Cardiac septum (tissue), 1 donor: ENCODE measurements around the gene PWWP2B. TPM values are rescaled to one million over a fixed set of nuclear protein-coding genes. Genes with fewer than 3 reads are reported as not detected.
A peak's percentile ranks its signal among the peaks of the same experiment; 100 is the strongest.
"Not testable (repeated sequence)": the region's sequence is repeated elsewhere in the genome, so short reads cannot be mapped to it uniquely, and the experiment has no call there.

ENCODE experiments used
- DNase-seq: peaks from one replicate; pipeline ENCODE4 v3.0.0-alpha.2; 2020; ENCODE audit warnings: low spot score
- intact Hi-C: fragments of 100-400 bp; cut with DNase I; formaldehyde crosslinking; loops from one replicate; pipeline ENCODE4 v1.14.0; 2022
- total RNA-seq: library from RNA; stranded (reverse); fragmentation: NEBNext Ultra II Directional; extraction: Animal tissue kit (Norgen Biotek cat#: 25700); gene quantifications from one replicate; pipeline ENCODE4 v1.2.1, GENCODE V29; 2021
- donor health status: DM: no; HTN: no; CAD: no.

The PWWP2B gene
- total RNA-seq, 1 donor from 2014 or later: 14.3 TPM

DNA sequence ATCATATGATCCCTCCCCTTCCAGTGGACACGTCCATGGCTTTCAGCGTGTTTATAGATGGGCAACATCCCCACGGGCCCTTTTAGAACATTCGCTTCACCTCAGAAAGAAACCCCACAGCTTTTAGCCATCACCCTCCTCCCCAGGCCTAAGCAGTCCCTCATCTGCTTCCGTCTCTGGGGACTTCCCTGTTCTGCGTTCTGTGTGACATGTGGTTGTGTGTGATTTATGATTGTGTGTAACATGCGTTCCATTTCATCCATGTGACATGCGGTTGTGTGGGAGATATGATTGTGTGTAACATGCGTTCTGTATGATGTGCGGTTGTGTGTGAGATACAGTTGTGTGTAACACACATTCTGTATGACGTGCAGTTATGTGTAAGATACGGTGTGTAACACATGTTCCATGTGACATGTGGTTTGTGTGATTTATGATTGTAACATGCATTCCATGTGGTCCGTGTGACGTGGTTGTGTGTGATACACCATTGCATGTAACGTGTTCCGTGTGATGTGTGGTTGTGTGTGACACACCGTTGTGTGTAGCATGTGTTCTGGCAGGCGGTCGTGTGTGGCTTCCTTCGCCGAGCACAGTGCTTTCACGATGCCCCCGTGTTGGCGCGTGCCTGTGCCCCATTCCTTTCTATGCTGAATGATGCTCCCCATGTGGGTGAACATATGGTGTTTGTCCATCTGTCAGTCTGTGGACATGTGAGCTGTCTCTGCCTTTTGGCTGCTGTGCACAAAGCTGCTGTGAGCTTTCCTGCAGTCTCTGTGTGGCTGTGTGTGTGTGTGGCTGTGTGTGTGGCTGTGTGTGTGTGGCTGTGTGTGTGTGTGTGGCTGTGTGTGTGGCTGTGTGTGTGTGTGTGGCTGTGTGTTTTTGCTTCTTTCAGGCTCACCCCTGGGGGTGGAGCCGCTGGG lies 26.2 kb downstream of the PWWP2B start:
- no peak for DNase-seq
- intact Hi-C loops: no loop called here

DNA sequence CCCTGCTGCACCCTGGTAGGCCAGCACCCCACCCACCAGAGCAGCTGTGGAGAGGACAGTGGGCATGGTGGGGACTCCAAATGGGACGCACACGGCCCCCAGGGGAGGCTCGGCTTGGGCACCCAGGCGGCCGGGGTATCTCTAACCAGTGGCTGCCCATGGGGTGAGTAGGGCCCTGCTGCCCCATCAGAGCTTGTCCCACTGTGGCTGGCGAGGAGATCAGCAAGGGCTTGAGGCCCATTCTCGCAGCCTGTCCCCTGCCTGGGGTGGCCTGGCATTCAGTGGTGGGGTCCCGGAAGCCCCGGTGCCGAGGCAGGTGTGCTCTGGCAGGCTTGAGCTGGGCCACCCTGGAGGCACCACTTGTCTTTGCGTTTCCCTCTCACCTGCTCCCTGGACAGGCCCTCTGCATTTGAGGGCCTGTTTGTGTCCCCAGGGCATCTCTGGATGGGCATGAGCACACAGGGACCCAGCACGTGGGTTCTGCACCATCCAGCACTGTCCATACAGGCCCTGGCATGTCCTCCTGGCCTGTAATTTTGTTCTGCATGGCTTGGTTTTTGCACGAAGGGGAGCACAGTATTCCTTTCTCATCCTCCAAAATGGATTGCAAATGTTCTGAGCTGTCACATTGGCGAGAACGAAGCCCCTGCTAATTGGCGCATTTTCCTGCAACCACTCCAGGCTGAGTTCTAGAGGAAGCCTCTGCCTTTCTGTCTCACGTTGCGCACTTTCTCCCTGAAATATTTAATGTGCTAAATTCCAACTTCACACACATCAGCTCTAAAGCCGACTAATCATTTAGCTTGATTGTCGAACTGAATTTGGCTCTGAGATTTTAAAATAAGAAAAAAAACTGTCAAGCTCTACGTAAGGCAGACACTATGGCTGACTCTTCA lies 27.2 kb downstream of the PWWP2B start:
- no peak for DNase-seq
- intact Hi-C loops: no loop called here

DNA sequence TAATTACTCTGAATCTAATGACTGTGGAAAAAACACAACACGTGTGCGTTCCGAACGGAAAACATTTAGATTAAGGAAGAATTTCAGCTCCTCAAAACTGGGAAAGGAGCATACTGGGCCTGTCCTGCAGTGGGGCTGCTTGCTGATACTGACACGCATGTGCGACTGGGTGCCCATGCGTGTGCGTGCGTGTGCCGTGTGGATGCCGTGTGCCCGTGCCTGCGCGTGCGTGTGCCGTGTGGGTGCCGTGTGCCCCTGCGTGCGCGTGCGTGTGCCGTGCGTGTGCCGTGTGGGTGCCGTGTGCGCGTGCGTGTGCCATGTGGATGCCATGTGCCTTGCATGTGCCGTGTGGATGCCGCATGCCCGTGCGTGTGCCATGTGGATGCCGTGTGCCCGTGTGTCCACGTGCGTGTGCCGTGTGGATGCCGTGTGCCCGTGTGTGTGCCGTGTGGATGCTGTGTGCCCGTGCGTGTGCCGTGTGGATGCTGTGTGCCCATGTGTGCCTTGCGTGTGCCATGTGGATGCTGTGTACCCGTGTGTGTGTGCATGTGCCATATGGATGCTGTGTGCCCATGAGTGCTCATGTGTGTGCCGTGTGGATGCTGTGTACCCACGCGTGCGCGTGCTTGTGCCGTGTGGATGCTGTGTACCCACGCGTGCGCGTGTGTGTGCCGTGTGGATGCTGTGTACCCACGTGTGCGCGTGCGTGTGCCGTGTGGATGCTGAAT lies 28.2 kb downstream of the PWWP2B start:
- intact Hi-C loops: no loop called here
- no peak for DNase-seq

DNA sequence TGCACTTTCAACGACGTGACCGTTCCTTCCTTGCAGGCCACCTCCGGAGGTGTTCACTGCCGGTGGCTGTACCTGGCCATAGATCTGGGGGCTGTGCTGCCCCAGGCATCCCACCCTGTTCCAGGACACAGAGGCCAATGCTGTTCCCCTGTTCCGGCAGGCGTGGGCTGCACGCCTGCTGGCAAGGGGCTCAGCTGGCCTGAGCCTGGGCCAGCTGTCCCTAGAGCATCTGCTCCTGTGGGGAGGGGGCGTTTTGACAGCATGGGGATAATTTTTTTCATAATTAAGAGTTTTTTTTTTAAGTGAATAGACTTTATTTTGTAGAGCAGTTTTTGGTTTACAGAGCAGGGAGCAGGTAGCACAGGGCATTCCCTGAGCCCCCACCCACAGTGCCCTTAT lies 28.8 kb downstream of the PWWP2B start:
- intact Hi-C loops: no loop called here
- no peak for DNase-seq

DNA sequence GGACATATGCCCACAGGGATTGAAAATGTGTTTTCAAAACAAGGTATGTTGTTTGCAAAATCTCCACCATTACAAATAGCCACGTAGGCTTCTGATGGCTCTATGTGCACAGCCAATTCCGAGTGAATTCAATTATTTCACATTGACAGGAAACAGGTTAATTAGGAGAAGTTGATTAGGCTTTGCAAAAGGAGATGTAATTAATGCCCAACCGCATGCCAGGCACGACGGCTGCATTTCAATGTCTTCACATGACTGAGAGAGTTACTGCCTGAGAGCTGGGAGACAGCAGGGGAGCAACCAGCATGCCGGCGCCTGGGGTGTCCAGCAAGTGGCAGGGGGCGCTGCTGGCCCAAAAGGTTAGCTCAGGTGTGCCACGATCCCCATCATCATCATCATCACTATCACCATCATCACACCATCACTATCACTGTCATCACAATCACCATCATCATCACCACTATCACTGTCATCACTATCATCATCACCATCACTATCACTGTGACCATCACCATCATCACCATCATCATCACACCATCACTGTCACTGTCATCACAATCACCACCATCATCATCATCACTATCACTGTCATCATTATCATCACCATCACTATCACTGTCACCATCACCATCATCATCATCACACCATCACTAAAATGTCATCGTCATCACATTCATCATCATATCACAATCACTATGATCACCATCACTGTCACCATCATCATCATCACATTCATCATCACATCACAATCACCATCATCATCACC lies 30.2 kb downstream of the PWWP2B start:
- intact Hi-C loops: no loop called here
- DNase-seq: no peak

DNA sequence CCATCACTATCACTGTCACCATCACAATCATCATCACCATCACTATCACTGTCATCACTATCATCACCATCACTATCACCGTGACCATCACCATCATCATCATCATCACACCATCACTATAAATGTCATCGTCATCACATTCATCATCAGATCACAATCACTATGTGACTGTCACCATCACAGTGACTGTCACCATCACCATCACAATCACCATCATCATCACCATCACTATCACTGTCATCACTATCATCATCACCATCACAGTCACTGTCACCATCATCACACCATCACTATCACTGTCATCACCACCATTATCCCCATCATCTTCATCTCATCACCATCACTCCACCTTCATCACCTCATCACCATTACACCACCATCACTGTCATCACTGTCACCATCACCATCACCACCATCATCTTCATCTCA lies 31.0 kb downstream of the PWWP2B start:
- no peak for DNase-seq
- intact Hi-C loops: no loop called here

DNA sequence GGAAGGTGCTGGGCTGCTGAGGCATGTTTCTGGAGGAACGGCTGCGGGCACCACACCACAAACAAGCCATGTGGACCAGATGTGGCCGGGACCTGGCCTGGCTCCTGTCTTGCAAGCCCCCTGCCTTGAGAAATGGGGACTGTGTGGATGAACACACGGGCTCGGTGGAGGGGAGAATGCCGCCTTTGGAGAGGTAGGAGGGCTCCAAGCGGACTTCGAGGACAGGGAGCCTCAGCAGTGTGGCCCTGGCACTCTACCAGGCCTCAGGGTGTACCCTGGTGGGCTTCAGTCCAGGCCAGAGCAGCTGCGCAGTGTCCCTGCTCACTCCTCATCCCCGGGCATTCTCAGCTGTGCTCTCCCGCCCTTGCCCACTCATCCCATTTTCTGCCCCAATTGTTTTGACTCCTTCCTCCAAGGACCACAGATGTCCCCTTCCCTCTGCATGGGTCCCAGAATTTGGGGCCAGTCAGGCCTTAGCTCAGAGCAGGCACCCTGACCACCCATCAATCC lies 31.5 kb downstream of the PWWP2B start:
- DNase-seq: no peak
- intact Hi-C loops: no loop called here

DNA sequence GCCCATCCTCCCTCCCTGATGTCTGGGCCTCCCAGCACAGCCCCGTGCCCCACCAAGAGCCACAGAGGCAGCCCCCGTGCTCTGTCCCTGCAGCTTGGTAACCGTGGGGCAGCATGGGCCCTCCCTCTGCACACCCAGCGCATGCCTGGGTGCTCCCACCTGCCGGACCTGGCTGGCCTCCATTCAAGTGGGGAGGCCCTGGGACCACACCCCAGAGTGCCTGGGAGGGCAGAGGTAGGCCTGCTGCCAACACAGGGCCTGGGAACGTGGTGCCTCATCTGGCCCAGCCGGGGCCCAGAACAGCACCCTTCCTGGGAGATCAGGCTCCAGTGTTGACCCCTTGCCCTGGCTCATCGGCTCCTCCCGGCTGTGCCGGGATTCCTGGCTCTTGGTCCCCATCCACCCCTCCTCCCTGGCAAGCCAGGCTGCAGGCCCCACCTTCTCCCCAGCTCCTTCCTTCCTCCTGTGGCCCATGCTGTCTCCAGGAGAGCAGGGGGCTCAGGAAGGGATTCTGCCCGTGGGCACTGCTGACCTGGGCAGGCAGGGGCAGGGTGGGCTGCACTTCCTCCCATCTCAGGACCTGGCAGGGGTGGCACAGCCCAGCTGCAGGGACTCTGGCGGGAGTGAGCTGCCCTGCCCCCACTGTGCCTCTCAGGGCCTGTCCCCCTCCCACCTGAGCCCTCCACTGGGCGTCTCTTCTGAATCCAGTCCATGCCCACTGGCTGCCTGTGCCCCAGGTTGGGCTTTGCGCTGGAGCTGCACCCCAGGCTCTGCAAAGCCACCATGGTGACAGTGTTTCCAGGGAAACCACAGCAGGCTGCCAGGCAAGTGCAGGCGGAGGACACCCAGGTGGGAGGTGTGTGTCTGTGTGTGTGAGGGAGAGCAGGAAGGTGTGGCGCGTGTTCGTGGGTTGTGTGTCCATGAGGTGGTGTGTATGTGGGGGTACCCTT lies 32.6 kb downstream of the PWWP2B start:
- DNase-seq: no peak
- intact Hi-C loops: no loop called here

DNA sequence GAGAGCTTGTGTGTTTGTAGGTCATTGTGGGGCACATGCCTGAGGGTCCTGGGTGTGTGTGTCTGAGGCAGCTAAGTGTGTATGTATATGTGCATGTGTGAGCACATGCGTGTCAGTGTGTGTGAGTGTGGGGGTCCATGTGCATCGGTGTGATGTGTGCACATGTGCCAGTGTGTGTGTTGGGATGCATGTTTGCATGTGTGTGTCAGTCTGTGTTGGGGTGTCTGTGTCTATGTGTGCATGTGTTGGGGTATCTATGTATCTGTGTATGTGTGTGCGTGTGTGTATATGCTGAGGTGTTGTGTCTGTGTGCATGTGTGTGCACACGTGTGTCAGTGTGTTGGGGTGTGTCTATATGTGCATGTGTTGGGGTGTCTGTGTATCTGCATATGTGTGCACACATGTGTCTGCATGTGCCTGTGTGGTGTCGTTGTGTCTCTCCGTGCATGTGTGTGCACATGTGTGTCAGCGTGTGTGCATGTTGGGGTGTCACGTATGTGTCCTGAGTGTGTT lies 33.3 kb downstream of the PWWP2B start:
- no peak for DNase-seq
- intact Hi-C loops: no loop called here

DNA sequence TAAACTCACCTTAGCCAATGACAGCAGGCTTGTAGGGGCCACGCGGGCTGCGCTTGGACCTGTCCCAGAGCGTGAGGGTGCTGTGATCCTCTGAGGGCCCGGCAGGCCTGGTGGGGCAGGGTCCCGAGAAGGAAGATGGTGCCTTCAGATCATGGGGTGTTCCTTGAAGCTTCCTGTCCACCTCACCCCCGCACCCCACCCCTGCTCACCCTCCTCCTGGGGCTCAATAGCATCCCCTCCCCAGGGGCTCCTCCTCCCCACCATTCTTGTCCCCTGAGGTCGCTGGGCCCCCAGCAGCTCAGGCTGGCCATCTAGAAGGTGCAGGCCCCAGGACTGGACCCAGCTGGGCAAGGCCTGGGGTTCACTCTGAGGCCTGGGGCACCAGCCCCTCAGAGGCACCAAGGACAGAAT lies 33.9 kb downstream of the PWWP2B start:
- intact Hi-C loops: no loop called here
- no peak for DNase-seq

DNA sequence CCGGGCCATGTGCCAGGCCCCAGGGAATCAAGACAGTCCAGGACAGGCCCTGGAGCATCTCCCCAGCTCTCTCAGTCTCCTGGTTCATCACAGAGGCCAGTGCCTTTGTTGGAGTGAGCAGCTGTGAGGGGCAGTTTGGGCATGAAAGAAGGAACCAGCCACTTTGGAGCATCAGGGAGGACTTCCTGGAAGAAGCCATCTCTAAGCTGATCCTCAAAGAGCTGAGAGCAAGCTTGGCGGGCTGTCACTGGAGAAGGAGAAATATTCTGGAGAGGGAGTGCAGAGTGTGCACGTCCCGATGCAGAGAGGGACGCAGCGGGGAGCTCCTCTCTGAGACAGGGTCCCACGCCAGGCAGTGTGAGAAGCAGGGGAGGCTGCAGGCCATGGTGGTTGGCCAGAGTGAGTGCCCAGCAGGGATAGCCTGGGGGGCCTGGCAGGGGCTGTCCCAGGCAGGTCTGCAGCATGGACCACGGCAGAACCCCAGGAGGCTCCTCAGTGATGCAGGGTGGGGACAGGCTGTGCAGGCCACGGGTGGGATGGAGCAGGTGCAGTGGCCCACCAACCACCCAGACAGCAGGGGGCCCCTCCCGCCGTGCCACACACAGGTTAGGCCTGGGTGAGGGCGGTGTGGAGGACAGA lies 34.7 kb downstream of the PWWP2B start:
- DNase-seq: no peak
- intact Hi-C loops: no loop called here

DNA sequence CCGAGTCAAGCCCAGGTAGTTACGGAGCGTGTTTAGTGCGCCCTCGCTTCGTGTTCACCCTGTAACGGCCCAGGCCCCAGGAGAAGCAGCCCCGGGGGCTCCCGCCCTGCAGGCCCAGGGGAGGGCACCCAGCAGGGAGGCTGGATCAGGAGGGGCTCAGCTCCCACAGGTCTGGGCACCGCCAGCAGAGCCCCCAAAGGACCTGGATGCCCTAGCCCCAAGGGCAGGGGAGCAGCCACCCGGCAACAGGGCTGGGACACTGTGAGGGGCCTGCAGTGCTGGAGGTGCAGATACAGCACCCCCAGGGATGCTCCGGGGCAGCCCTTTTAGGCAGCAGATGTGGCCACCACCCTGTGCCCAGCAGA lies 35.2 kb downstream of the PWWP2B start:
- intact Hi-C loops: no loop called here
- no peak for DNase-seq

DNA sequence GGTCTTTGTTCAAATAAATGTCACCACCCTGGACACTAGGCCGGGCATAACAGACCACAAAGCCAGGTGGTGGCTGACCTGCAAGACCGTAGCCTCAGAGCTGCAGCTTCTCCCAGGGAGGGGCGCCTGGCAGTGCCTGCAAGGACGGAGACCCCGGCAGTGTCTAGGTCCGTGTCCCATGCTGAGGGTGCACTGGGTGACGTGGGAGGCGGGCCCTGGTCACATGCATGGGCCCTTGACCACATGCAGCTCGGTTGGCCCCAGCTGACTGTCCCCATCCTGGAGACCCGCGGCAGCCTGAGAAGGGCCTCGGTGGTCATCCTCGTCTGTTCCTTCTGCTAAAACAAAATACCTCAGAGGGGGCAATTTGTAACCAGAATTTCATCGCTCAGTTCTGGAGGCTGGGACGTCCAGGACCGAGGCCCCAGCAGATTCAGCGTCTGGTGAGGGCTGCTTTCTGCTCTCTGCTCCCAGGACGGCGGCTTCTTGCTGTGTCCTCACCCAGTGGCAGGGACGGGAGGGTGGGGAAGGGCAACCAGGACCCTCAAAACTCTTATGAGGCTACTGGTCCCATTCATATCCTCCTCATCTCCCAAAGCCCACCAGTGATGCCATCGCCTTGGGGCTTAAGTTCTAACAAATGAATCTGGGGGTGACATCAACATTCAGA lies 36.8 kb downstream of the PWWP2B start:
- intact Hi-C loops: no loop called here
- DNase-seq: no peak

DNA sequence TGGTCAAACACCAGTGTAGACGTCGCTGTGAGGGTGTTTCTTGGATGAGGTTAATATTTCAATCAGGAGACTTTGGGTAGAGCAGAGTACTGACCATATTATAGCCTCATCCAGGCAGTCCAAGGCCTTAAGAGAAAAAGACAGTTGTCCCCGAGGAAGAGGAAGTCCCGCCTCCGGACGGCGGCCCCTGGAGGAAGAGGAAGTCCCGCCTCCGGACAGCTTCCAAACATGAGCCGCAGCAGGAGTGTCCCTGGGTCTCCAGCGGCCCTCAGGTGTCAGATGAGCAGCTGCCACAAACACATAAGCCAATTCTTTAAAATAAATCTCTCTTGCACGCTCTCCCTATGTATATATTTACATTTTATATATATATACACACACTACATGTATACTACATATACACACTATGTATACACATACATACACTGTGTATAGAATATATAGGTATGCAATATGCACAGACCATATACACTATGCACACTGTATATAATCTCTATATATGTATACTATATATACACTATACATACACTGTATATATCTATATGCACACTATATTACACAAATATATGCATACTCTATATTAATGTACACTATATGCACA lies 37.5 kb downstream of the PWWP2B start:
- intact Hi-C loops: no loop called here
- DNase-seq: peak; percentile 89

DNA sequence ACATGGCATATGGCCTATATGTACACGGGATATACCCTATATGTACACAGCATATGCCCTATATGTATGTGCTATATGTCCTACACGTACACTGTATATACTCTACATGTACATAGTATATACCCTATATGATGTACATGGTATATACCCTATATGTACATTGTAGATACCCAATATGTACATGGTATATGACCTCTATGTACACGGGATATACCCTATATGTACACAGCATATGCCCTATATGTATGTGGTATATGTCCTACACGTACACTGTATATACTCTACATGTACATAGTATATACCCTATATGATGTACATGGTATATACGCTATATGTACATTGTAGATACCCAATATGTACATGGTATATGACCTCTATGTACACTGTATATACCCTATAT lies 38.3 kb downstream of the PWWP2B start:
- DNase-seq, intact Hi-C loops: not testable (repeated sequence)

DNA sequence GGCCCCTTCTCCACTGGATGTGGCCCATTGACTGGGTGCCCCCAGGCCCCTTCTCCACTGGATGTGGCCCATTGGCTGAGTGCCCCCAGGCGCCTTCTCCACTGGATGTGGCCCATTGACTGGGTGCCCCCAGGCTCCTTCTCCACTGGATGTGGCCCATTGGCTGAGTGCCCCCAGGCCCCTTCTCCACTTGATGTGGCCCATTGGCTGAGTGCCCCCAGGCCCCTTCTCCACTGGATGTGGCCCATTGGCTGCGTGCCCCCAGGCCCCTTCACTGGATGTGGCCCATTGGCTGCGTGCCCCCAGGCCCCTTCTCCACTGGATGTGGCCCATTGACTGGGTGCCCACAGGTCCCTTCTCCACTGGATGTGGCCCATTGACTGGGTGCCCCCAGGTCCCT lies 39.1 kb downstream of the PWWP2B start:
- intact Hi-C loops, DNase-seq: not testable (repeated sequence)
